Fibroblast of the aortic adventitia (primary cell): ENCODE data around the gene HTT. TPM values are rescaled to one million over a fixed set of nuclear protein-coding genes. Genes with fewer than 3 reads are reported as not detected.

Source experiments
- DNase-seq: peaks from one replicate; pipeline ENCODE4 v3.0.0-alpha.2; 2010; ENCODE audit warnings: low read depth
- H3K4me3 ChIP-seq: 2 replicates; pipeline ENCODE4 v1.5.1; 2011; ENCODE audit warnings: low read depth, mild to moderate bottlenecking, control low read depth, low read length, moderate library complexity
- CTCF ChIP-seq: IDR thresholded peaks from 2 replicates; pipeline ENCODE4 v1.5.1; 2011; ENCODE audit warnings: mild to moderate bottlenecking, low read length, control low read depth, inconsistent platforms; ENCODE audit not compliant: insufficient read depth
- total RNA-seq: library from RNA; depleted of rRNA; stranded (reverse); fragments of >200 nt; gene quantifications from 2 replicates; pipeline ENCODE4 v1.2.3, GENCODE V29; 2012; ENCODE audit warnings: low replicate concordance

The HTT gene
- total RNA-seq, 1 donor = 49.9 TPM

- DNase-seq = no peak
- no peak overlapping the region for H3K4me3 ChIP-seq
- TF ChIP-seq CTCF = no peak
Observed at GRCh38 chr4:3218824-3219760, 144.6 kb downstream of the HTT start.

GRCh38 chr4:3219761-3220475 is 145.4 kb downstream of the HTT start:
- no peak for TF ChIP-seq CTCF
- no peak for DNase-seq
- H3K4me3 ChIP-seq = no peak overlapping the region

GRCh38 chr4:3220476-3221183 is 146.1 kb downstream of the HTT start:
- H3K4me3 ChIP-seq = no peak overlapping the region
- TF ChIP-seq CTCF = no peak
- DNase-seq = no peak

DNA sequence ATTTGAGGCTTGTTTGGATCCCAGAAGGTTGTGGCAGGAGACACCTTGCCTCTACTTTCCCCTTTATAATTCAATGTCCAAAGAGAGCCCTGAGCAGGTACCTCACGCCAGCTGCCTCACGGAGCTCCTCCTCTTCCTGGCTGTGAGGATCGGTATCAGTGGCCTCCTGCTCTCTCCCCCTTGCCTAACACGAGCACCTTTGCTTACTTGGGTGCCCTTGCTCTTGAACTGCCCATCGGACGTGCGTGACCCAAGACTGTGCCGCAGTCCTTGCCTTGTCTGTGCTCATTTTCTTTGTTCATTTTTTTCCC is 146.7 kb downstream of the HTT start:
- TF ChIP-seq CTCF = no peak
- no peak overlapping the region for H3K4me3 ChIP-seq
- no peak for DNase-seq

- TF ChIP-seq CTCF = no peak
- no peak for DNase-seq
- H3K4me3 ChIP-seq = no peak overlapping the region
Observed at GRCh38 chr4:3221996-3222395, 147.5 kb downstream of the HTT start.

- H3K4me3 ChIP-seq = no peak overlapping the region
- no peak for TF ChIP-seq CTCF
- no peak for DNase-seq
Observed at GRCh38 chr4:3223346-3223745, 148.9 kb downstream of the HTT start.
